ENCODE data around the gene UNC5CL.

- no peak for TF ChIP-seq CTCF (IDR thresholded peaks at IDR 0.05)
- no peak for TF ChIP-seq POLR2A (IDR thresholded peaks at IDR 0.05)
Observed at GRCh38 chr6:40986364-40986763, 52.7 kb downstream of the UNC5CL start.
